A673 (cell line): ENCODE results near the gene CCDC149.

Experiments
- CTCF ChIP-seq: fragments of 300-800, 200-600 bp; sonication (generic); conservative IDR thresholded peaks from 2 replicates; pipeline ENCODE4 v1.5.1; 2017; ENCODE audit warnings: low read depth, mild to moderate bottlenecking, antibody characterized with exemption, low read length, moderate library complexity, mixed read lengths
- EZH2 ChIP-seq: fragments of 200-600 bp; sonication (generic); IDR thresholded peaks from 2 replicates; pipeline ENCODE4 v1.6.1; 2017; ENCODE audit warnings: borderline replicate concordance, low read depth, mild to moderate bottlenecking, mixed read lengths, antibody characterized with exemption, low read length; ENCODE audit not compliant: poor library complexity, severe bottlenecking

GRCh38 chr4:24770667-24771066 lies 142.2 kb downstream of the CCDC149 start:
- TF ChIP-seq CTCF = no peak
- no peak for TF ChIP-seq EZH2
